HEK293T (cell line): Measurements from ENCODE around the gene PSMC5.
"Not testable (repeated sequence)": the region's sequence is repeated elsewhere in the genome, so short reads cannot be mapped to it uniquely, and the experiment has no call there.

ENCODE experiments used
- CTCF ChIA-PET: fragments of 350-600 bp; formaldehyde crosslinking; extraction: SDS; loops from one replicate; lab custom pipeline; 2021; ENCODE audit warnings: antibody characterized with exemption, inconsistent platforms; lab: Yijun Ruan, JAX
- POLR2A ChIA-PET: fragments of 350-600 bp; formaldehyde crosslinking; extraction: SDS; loops from one replicate; lab custom pipeline; 2020; ENCODE audit warnings: antibody characterized with exemption, inconsistent platforms; lab: Yijun Ruan, JAX
- DNase-seq: peaks from one replicate; pipeline ENCODE4 v3.0.0; 2012; ENCODE audit warnings: mixed read lengths; ENCODE audit errors: extremely low spot score
- ARNT ChIP-seq: fragments of 450-650 bp; IDR thresholded peaks from 2 replicates; pipeline ENCODE4 v1.6.1; 2017; ENCODE audit warnings: mild to moderate bottlenecking
- BHLHE40 ChIP-seq: fragments of 450-650 bp; IDR thresholded peaks from 2 replicates; pipeline ENCODE4 v1.6.1; 2016; ENCODE audit warnings: mild to moderate bottlenecking, moderate library complexity, borderline replicate concordance
- CTBP1 ChIP-seq: fragments of 450-650 bp; IDR thresholded peaks from 2 replicates; pipeline ENCODE4 v1.6.1; 2016; ENCODE audit warnings: borderline replicate concordance
- ELF4 ChIP-seq: fragments of 450-650 bp; IDR thresholded peaks from 2 replicates; pipeline ENCODE4 v1.6.1; 2017; ENCODE audit warnings: antibody characterized with exemption
- FOXA1 ChIP-seq: fragments of 450-650 bp; IDR thresholded peaks from 2 replicates; pipeline ENCODE4 v1.6.1; 2016; ENCODE audit warnings: mild to moderate bottlenecking
- FOXK2 ChIP-seq: fragments of 450-650 bp; IDR thresholded peaks from 2 replicates; pipeline ENCODE4 v1.6.1; 2016; ENCODE audit warnings: mild to moderate bottlenecking
- FOXM1 ChIP-seq: fragments of 450-650 bp; IDR thresholded peaks from 2 replicates; pipeline ENCODE4 v1.6.1; 2017; ENCODE audit warnings: mild to moderate bottlenecking, borderline replicate concordance
- HDGF ChIP-seq: fragments of 450-650 bp; IDR thresholded peaks from 2 replicates; pipeline ENCODE4 v1.6.1; 2017; ENCODE audit warnings: antibody characterized with exemption, borderline replicate concordance
- L3MBTL2 ChIP-seq: fragments of 450-650 bp; conservative IDR thresholded peaks from 2 replicates; pipeline ENCODE4 v1.6.1; 2016; ENCODE audit warnings: mild to moderate bottlenecking
- LEF1 ChIP-seq: fragments of 450-650 bp; IDR thresholded peaks from 2 replicates; pipeline ENCODE4 v1.6.1; 2017; ENCODE audit warnings: mild to moderate bottlenecking, borderline replicate concordance
- NFRKB ChIP-seq: fragments of 450-650 bp; IDR thresholded peaks from 2 replicates; pipeline ENCODE4 v1.6.1; 2016; ENCODE audit warnings: mild to moderate bottlenecking, moderate library complexity
- SP1 ChIP-seq: fragments of 450-650 bp; IDR thresholded peaks from 2 replicates; pipeline ENCODE4 v1.6.1; 2017
- SUZ12 ChIP-seq: fragments of 450-650 bp; IDR thresholded peaks from 2 replicates; pipeline ENCODE4 v1.6.1; 2016; ENCODE audit warnings: mild to moderate bottlenecking
- TARDBP ChIP-seq: fragments of 450-650 bp; IDR thresholded peaks from 2 replicates; pipeline ENCODE4 v1.6.1; 2016
- ZNF384 ChIP-seq: fragments of 450-650 bp; IDR thresholded peaks from 2 replicates; pipeline ENCODE4 v1.6.1; 2016
- TF ChIP-seq, protein P1 (sequence below): fragments of 450-650 bp; IDR thresholded peaks from 2 replicates; pipeline ENCODE4 v1.6.1; 2016

PSMC5 gene

DNA sequence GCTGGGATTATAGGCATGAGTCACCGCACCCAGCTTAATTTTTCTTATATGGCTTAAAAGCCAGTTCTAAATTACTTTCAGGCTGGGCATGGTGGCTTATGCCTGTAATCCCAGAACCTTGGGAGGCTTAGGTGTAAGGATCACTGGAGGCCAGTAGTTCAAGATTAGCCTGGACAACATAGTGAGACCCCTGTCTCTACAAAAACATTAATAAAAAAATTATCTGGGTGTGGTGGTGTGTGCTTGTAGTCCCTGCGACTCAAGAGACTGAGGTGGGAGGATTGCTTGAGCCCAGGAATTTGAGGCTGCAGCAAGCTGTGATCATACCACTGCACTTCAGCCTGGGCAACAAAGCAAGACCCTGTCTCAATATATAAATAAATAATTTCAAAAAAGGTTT is 26.0 kb downstream of the PSMC5 start:
- CTCF ChIA-PET = no interaction called here
- TF ChIP-seq FOXK2 (no peak), NFRKB (no peak), CTBP1 (no peak), BHLHE40 (no peak), FOXM1 (no peak), FOXA1 (no peak), ZNF384 (no peak), SP1 (no peak), L3MBTL2 (no peak)
- POLR2A ChIA-PET = no interaction called here
- no peak for DNase-seq

DNA sequence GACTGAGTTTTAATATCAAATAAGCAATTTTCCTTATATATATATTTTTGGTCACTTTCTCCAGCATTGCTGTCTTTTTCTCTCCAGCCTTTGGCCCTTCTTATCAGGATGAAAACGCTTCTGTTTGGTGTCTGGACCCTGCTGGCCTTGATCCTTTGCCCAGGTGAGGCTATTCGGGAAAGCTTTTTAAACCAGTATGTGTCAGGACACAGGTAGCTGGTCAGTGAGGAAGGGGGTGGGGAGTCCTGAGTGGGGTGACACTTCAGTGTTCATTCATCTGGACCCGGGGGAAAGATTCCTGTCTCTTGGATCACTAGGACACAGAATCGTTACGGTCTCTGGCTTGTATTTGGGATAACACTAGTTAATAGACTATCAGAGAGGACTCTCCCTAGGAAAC is 27.5 kb downstream of the PSMC5 start:
- no peak for DNase-seq
- TF ChIP-seq LEF1 (no peak), HDGF (no peak), FOXM1 (no peak), SUZ12 (no peak), TARDBP (no peak), FOXA1 (no peak), CTBP1 (no peak), NFRKB (no peak), ZNF384 (no peak), ARNT (no peak), ELF4 (no peak), BHLHE40 (no peak)
- TF ChIP-seq, protein P1, sequence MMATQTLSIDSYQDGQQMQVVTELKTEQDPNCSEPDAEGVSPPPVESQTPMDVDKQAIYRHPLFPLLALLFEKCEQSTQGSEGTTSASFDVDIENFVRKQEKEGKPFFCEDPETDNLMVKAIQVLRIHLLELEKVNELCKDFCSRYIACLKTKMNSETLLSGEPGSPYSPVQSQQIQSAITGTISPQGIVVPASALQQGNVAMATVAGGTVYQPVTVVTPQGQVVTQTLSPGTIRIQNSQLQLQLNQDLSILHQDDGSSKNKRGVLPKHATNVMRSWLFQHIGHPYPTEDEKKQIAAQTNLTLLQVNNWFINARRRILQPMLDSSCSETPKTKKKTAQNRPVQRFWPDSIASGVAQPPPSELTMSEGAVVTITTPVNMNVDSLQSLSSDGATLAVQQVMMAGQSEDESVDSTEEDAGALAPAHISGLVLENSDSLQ = no peak
- ChIA-PET POLR2A (interaction anchor here (0.6 kb wide), 1 partner anchor 81 kb away, joined by 3 read pairs; the partner anchor contains the start of gene CCDC47), CTCF (interaction anchor here (0.6 to 1.3 kb wide), 3 partner anchors 11 to 65 kb away, joined by 3 to 5 read pairs (median 4); no protein-coding TSS in a partner anchor)

DNA sequence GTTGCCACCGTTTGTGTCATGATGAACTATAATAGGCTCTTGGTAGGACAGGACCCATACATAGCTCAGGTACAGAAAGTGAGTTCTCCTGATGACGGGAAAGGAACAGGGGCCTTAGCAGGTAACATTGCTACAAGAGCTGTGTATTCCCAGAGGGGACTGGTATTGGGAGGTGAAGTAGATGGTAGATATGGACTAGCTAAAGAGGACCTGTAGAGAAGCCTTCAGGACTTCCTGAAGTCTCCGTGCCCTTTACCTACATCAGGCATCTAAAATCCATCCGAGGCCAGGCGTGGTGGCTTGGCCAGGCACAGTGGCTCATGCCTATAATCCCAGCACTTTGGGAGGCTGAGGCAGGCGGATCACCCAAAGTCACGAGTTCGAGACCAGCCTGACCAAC is 28.0 kb downstream of the PSMC5 start:
- ChIA-PET POLR2A (no interaction called here), CTCF (interaction anchor here (0.6 to 1.4 kb wide), 3 partner anchors 12 to 239 kb away, joined by 3 to 5 read pairs (median 4); no protein-coding TSS in a partner anchor)

DNA sequence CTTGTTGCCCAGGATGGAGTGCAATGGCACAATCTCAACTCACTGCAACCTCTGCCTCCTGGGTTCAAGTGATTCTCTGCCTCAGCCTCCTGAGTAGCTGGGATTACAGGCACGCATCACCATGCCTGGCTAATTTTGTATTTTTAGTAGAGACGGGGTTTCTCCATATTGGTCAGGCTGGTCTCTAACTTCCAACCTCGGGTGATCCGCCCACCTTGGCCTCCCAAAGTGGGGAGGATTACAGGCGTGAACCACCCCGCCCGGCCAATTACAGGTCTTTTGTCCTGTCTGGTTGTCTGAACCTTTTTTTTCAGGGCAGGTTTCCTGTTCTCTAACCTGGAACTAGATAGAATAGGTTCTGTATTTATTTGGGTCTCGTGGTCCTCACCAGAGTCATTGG is 29.2 kb downstream of the PSMC5 start:
- CTCF ChIA-PET = interaction anchor here (0.7 to 1.4 kb wide), 4 partner anchors 9 to 340 kb away, joined by 3 to 4 read pairs (median 4); no protein-coding TSS in a partner anchor
- DNase-seq, POLR2A ChIA-PET: not testable (repeated sequence)

More for the DNA sequence above, 28.0 kb downstream of the PSMC5 start:
- DNase-seq = no peak
- no peak for TF ChIP-seq LEF1
- TF ChIP-seq, protein P1 = no peak
- no peak for TF ChIP-seq HDGF

DNA sequence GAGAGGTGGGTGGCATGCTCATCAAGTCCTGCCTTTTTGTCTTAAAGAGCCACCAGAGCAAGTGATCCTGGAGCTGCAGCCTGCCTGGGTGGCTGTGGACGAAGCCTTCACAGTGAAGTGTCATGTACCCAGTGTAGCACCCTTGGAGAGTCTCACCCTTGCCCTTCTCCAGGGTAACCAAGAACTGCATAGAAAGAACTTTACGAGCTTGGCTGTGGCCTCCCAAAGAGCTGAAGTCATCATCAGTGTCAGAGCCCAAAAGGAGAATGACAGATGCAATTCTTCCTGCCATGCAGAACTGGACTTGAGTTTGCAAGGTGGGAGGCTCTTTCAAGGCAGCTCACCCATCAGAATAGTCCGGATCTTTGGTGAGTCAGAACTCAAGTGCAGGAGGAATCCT is 32.0 kb downstream of the PSMC5 start:
- TF ChIP-seq HDGF = no peak
- no peak for TF ChIP-seq ELF4
- no peak for TF ChIP-seq SUZ12
- TF ChIP-seq, protein P1 = no peak
- no peak for TF ChIP-seq NFRKB
- no peak for TF ChIP-seq SP1
- TF ChIP-seq CTBP1 = no peak
- TF ChIP-seq TARDBP = no peak
- TF ChIP-seq FOXM1 = no peak
- no peak for TF ChIP-seq L3MBTL2
- TF ChIP-seq ZNF384 = no peak
- TF ChIP-seq BHLHE40 = no peak
- TF ChIP-seq ARNT = no peak
- POLR2A ChIA-PET = interaction anchor here (1.1 to 1.8 kb wide), 2 partner anchors 86 to 117 kb away, joined by 3 to 6 read pairs; partner anchors contain the start of genes CCDC47 and DDX42
- no peak for DNase-seq
- CTCF ChIA-PET = interaction anchor here (0.9 to 1.4 kb wide), 2 partner anchors 12 to 87 kb away, joined by 3 read pairs; no protein-coding TSS in a partner anchor

DNA sequence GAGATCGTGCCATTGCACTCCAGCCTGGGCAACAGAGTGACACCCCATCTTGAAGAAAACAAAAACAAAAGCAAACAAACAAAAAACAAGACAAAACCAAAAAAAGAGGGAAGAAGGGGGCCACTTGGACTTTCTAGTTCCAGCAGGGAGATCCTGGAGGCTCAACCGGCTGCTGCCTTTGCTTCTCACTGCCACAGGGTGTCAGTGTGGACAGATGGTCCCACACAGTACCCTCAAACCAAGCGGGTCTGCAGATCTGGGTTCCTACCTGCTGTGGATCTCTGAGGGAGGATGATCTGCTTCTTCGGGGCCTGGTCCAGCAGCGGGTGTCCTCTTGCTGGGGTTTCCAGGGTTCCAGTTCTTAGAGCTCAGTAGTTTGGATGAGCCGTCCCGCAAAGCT is 39.4 kb downstream of the PSMC5 start:
- ChIA-PET POLR2A (interaction anchor here (1.8 kb wide), 1 partner anchor 23 kb away, joined by 8 read pairs; the partner anchor contains the start of gene SMARCD2), CTCF (interaction anchor here (0.8 to 1.3 kb wide), 4 partner anchors 20 to 131 kb away, joined by 3 to 5 read pairs (median 4); no protein-coding TSS in a partner anchor)
- not testable (repeated sequence) for DNase-seq

DNA sequence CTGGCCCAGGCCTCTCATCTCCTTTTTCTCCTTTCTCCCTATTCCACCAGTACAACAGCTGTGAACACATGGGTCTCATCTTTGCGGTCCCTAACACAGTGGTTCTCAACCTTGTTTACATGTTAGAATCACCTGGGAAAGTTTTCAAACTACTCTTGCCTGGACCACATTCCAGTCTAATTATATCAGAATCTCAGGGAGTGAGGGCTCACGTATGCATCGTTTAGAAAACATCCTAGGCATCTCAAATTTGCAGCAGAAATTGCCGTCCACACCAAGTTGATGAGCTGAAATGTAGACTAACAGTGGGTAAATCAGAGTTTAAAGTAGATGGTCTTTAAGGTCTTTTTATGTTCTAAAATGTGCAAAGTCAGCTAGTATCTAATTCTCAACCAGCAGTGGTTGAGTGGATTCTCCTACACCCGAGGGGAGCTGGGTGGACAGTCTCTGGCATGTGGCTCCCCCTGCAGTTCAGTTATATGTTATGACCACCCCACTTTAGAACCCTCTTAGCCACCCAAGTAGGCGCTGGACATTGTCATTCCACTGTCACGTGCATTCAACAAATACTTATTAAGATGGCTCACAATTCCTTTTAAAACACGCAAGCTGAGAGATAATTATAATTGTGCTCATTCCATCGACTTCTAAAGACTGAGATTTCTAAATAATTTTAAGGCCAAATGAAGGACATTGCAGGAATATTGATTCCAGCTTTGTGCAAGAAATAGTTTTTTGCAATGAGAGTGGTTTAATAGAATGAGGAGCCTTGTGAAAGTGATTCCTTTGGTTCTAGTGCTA is 42.5 kb downstream of the PSMC5 start:
- CTCF ChIA-PET = interaction anchor here (0.8 kb wide), 1 partner anchor 12 kb away, joined by 3 read pairs; the partner anchor contains the start of gene GH2
- POLR2A ChIA-PET, DNase-seq: not testable (repeated sequence)

DNA sequence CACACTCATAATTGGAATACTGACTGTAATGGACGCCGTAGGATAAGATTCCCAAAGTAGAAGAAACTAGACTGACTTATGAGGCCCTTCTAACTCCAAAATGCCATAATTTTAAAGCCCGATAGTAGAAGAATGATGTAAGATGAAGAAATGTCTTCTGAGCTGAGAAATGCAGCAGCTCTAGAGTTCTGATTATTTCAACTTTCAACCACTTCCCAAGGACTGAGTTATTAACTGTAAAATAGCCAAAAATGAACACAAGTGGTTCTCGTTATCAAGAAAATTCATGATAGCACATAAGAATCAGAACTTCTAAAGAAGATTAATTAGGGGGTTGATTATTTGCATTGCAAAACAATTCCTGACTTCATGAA is 43.0 kb downstream of the PSMC5 start:
- CTCF ChIA-PET = interaction anchor here (0.8 kb wide), 1 partner anchor 11 kb away, joined by 3 read pairs; the partner anchor contains the start of gene GH2

DNA sequence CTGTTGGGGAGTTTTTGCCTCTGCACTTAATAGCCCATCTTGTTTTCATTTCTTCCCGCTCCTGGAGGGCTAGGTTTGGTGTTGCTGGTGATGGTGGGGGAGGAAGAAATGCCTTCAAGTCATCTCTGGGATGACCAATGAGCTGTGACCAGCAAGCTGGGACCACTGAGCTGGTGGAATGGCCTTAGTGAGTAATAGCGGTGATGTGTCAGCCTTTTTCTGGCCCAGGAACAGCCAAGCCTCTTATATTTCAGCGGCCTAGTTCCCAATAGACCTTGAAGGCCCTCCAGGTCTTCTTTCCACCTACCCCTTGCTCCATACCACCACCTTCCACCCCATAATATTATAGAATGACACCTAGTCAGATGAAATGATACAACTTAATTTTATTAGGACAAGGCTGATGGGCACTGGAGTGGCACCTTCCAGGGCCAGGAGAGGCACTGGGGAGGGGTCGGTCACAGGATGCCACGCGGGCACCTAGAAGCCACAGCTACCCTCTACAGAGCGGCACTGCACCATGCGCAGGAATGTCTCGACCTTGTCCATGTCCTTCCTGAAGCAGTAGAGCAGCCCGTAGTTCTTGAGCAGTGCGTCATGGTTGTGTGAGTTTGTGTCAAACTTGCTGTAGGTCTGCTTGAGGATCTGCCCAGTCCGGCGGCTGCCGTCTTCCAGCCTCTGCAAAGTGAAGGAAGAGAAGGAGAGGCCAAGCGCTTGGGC is 44.6 kb downstream of the PSMC5 start:
- DNase-seq, CTCF ChIA-PET: not testable (repeated sequence)

More for the DNA sequence above, 43.0 kb downstream of the PSMC5 start:
- POLR2A ChIA-PET, DNase-seq: not testable (repeated sequence)

DNA sequence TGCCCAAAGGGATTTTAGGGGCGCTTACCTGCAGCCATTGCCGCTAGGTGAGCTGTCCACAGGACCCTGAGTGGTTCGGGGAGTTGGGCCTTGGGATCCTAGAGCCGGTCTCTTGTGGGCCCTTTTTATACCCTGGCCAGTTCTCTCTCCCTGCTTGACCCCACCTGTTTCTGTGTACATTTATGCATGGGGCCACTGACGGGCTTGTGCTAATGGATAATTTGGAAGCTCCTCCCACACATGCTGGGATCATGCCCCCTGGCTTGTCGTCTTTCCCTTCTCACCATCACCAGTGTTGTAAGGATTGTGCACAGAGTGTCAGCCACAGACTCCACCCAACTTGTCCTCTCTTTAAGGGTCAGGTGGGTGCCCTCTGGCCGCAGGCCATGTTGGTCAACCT is 46.3 kb downstream of the PSMC5 start, which contains the start of gene CSH2:
CSH2 (minus strand) TSS at position 101 of the 400 bp plus-strand sequence; CDS start at position 38, 63 bp downstream.
- CTCF ChIA-PET, POLR2A ChIA-PET, DNase-seq: not testable (repeated sequence)

More for the DNA sequence above, 44.6 kb downstream of the PSMC5 start:
- POLR2A ChIA-PET = not testable (repeated sequence)
